ENCODE measurements around the gene ABTB1. TPM values are rescaled to one million over a fixed set of nuclear protein-coding genes. Genes with fewer than 3 reads are reported as not detected.
A peak's percentile ranks its signal among the peaks of the same experiment; 100 is the strongest.

The ABTB1 gene
- total and polyA plus RNA-seq, 2 donors (not counting 1 experiment from before 2014, with no cell fraction given), result 11.8 to 15.5 TPM

DNA sequence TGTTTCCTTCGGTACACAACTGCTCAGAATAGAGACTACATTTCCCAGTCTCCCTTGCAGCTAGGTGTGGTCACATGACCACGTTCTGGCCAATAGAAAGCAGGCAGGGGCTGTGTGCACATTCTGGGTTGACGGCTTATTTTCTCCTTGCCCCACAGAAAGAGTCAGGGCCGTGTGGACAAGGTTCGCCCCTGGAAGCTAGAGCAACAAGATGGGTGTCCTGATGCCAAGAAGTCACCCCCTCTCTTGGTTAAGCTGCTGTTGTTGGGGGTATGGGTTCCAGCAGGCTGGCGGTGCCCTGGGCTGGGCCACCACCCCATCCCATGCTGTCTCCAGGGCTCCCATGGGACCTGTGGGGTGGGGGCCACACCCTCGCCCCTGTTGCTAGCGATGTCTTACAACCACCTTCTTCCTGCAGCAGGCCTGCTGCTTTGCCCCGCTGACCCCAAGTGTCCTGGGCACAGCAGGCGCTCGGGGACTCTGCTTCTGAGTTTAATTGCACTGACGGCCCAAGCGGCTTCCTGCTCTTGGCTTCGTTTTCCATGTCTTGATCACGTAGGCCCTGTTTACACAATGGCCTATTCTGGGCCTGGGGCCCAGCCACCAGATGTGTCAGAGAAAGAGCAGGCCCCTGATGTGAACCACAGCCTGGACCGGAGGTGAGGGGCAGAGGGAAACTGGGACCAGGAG, 24.9 kb downstream of the ABTB1 start:
- H3K36me3 ChIP-seq (ENCODE audit: control insufficient read depth, insufficient read depth, low read length), result peaks cover 10% of the 10 kb centered on the region
- TF ChIP-seq, protein P1, sequence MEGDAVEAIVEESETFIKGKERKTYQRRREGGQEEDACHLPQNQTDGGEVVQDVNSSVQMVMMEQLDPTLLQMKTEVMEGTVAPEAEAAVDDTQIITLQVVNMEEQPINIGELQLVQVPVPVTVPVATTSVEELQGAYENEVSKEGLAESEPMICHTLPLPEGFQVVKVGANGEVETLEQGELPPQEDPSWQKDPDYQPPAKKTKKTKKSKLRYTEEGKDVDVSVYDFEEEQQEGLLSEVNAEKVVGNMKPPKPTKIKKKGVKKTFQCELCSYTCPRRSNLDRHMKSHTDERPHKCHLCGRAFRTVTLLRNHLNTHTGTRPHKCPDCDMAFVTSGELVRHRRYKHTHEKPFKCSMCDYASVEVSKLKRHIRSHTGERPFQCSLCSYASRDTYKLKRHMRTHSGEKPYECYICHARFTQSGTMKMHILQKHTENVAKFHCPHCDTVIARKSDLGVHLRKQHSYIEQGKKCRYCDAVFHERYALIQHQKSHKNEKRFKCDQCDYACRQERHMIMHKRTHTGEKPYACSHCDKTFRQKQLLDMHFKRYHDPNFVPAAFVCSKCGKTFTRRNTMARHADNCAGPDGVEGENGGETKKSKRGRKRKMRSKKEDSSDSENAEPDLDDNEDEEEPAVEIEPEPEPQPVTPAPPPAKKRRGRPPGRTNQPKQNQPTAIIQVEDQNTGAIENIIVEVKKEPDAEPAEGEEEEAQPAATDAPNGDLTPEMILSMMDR (conservative IDR thresholded peaks at IDR 0.05 in 1 of 2, IDR thresholded peaks at IDR 0.05 in 1 of 2; ENCODE audit: low read depth in 1 of 2, low read length in 2 of 2), result no peak
- peak; percentile 78 to 92 for DNase-seq (ENCODE audit: low read depth in 2 of 2)
- no peaks in the 10 kb centered on the region for H3K9me3 ChIP-seq (ENCODE audit: control insufficient read depth, insufficient read depth, low read depth, low read length)
- no peak overlapping the region for H2AFZ ChIP-seq (ENCODE audit: low read length)
- H4K20me1 ChIP-seq (ENCODE audit: control insufficient read depth, extremely low read depth, insufficient read depth, low read length), result no peaks in the 10 kb centered on the region
- peak overlapping the region; percentile 53 for H3K4me2 ChIP-seq (ENCODE audit: extremely low read depth, insufficient read depth, low read length)
- H3K27ac ChIP-seq (ENCODE audit: insufficient read depth, low read length), result peak overlapping the region; percentile 80
- no peaks in the 10 kb centered on the region for H3K79me2 ChIP-seq (ENCODE audit: control insufficient read depth, insufficient read depth, low read length)
- H3K9ac ChIP-seq (ENCODE audit: insufficient read depth, low read length), result peak overlapping the region; percentile 59
- peaks cover 30% of the 10 kb centered on the region for H3K4me1 ChIP-seq (ENCODE audit: control insufficient read depth, extremely low read depth, insufficient read depth, low read length)
- H3K4me3 ChIP-seq (replicated peaks in 1 of 4; ENCODE audit: control extremely low read depth in 1 of 4, insufficient read depth in 1 of 4, low read depth in 3 of 4, low read length in 4 of 4), result peak overlapping the region in 1 of 4 experiments; percentile 15
- H3K27me3 ChIP-seq (ENCODE audit: control insufficient read depth, insufficient read depth, low read length), result no peaks in the 10 kb centered on the region

DNA sequence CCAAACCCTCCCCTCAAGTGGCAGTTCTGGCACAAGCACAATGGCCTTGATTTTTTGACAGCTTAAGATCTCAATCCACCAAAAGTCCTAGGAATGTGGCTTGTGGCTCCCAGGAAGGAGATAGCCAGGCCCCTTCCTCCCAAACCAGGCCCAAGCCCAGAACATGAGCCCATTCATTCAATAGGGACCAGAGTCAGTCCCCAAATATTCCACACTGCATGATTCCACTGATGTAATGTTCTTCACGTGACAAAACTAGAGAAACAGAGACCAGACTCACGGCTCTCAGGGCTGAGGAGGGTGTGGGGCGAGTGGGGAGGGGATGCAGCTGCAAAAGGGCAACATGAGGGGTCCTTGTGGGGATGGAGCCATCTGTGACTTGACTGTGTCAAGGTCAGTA, 25.5 kb downstream of the ABTB1 start:
- Histone ChIP-seq H3K4me2 (ENCODE audit: extremely low read depth, insufficient read depth, low read length) (peak overlapping the region; percentile 53), H3K36me3 (ENCODE audit: control insufficient read depth, insufficient read depth, low read length) (peaks cover 10% of the 10 kb centered on the region), H2AFZ (ENCODE audit: low read length) (no peak overlapping the region), H3K9ac (ENCODE audit: insufficient read depth, low read length) (peak overlapping the region; percentile 59), H3K27me3 (ENCODE audit: control insufficient read depth, insufficient read depth, low read length) (no peaks in the 10 kb centered on the region), H3K4me1 (ENCODE audit: control insufficient read depth, extremely low read depth, insufficient read depth, low read length) (peaks cover 32% of the 10 kb centered on the region), H3K9me3 (ENCODE audit: control insufficient read depth, insufficient read depth, low read depth, low read length) (no peaks in the 10 kb centered on the region), H3K4me3 (replicated peaks in 1 of 4; ENCODE audit: control extremely low read depth in 1 of 4, insufficient read depth in 1 of 4, low read depth in 3 of 4, low read length in 4 of 4) (no peak overlapping the region), H3K79me2 (ENCODE audit: control insufficient read depth, insufficient read depth, low read length) (no peaks in the 10 kb centered on the region), H3K27ac (ENCODE audit: insufficient read depth, low read length) (peak overlapping the region; percentile 80), H4K20me1 (ENCODE audit: control insufficient read depth, extremely low read depth, insufficient read depth, low read length) (no peaks in the 10 kb centered on the region)
- DNase-seq (ENCODE audit: low read depth in 2 of 2), result peak in 1 of 2 donors; percentile 3
- TF ChIP-seq, protein P1 (conservative IDR thresholded peaks at IDR 0.05 in 1 of 2, IDR thresholded peaks at IDR 0.05 in 1 of 2; ENCODE audit: low read depth in 1 of 2, low read length in 2 of 2), result no peak
- TF ChIP-seq EZH2 (IDR thresholded peaks at IDR 0.05; ENCODE audit: low read length, missing control alignments), result no peak

DNA sequence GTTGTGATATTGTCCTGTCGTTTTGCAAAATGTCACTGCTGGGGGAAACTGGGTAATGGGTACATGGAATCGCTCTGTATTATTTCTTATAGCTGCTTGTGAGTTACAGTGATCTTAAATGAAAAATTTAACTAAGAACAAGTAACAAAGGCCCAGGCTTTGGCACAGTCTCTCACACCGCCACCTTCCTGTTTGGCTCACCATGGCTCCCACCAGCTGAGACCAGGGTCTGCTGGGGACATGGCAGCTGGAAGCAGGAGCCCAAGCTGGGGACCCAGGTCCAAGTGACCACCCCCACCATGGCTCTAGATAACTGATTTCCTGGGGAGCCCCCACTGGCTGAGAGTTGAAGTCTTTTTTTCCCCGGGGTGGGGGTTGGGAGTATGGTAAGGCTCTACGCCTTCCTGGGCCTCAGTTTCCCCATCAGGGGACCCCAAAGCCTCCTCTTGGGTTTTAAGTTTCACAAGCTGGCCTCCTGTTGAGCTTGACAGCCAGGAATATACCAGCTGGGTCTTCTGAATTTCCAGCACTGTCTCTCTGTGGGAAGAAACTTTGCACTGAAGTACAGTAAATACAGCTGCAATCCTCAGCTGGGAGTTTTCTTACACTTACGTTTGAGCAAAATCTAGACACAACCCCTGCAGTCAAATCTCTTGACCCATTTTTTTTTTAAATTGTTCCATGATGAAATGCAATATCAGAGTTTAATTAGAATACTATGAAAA, 26.1 kb downstream of the ABTB1 start:
- TF ChIP-seq, protein P1 (conservative IDR thresholded peaks at IDR 0.05 in 1 of 2, IDR thresholded peaks at IDR 0.05 in 1 of 2; ENCODE audit: low read depth in 1 of 2, low read length in 2 of 2), result no peak
- TF ChIP-seq EZH2 (IDR thresholded peaks at IDR 0.05; ENCODE audit: low read length, missing control alignments), result no peak
- Histone ChIP-seq H2AFZ (ENCODE audit: low read length) (no peak overlapping the region), H3K79me2 (ENCODE audit: control insufficient read depth, insufficient read depth, low read length) (no peaks in the 10 kb centered on the region), H3K36me3 (ENCODE audit: control insufficient read depth, insufficient read depth, low read length) (peaks cover 9% of the 10 kb centered on the region), H3K9me3 (ENCODE audit: control insufficient read depth, insufficient read depth, low read depth, low read length) (no peaks in the 10 kb centered on the region), H4K20me1 (ENCODE audit: control insufficient read depth, extremely low read depth, insufficient read depth, low read length) (no peaks in the 10 kb centered on the region), H3K27ac (ENCODE audit: insufficient read depth, low read length) (peak overlapping the region; percentile 80), H3K9ac (ENCODE audit: insufficient read depth, low read length) (no peak overlapping the region), H3K4me3 (replicated peaks in 1 of 4; ENCODE audit: control extremely low read depth in 1 of 4, insufficient read depth in 1 of 4, low read depth in 3 of 4, low read length in 4 of 4) (no peak overlapping the region), H3K27me3 (ENCODE audit: control insufficient read depth, insufficient read depth, low read length) (no peaks in the 10 kb centered on the region), H3K4me1 (ENCODE audit: control insufficient read depth, extremely low read depth, insufficient read depth, low read length) (peaks cover 33% of the 10 kb centered on the region), H3K4me2 (ENCODE audit: extremely low read depth, insufficient read depth, low read length) (no peak overlapping the region)
- DNase-seq (ENCODE audit: low read depth in 2 of 2), result peak in 1 of 2 donors; percentile 79

Measured in fibroblast of lung (primary cell).